ENCODE measurements around the gene CDCA4.

CDCA4 gene

DNA sequence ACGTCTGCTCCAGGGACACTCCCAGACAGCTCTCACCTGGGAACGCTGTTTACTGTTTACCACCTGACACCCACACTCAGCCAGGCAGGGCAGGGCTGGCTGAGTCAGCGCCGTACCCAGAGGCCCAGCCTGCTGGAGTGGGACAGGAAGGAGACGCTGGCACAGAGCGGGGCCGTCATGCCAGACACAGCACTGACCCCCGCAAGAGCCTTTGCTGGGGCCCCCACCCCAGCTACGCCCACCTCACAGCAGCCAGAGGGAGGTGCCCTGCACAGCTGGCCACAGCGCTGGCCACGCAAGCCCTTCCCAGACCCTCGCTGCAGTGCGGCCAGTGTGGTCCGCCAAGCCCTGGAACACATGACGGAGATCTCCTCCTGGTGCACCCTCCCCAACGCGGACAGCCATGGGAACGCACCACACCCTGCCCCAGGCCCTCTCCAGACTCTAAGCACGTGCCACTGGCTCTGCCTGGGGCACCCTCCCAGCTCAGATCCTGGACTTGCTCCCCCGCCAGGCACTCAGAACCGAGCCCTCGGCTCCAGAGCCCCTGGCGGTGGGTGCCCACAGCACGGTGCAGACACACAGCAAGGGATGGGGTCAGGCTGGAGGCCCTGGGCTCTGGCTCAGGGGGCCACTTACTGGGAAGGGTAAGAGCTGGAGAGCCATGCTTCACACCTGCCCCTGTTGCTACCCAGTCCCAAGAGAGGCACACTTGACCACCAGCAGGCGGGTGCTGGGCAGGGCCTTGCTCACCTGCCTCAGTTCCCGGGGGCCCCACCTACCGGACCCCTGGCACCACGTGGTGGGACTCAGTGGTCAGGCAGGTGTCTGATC is 48.4 kb downstream of the CDCA4 start:
- DNase-seq: peak; percentile 28

DNA sequence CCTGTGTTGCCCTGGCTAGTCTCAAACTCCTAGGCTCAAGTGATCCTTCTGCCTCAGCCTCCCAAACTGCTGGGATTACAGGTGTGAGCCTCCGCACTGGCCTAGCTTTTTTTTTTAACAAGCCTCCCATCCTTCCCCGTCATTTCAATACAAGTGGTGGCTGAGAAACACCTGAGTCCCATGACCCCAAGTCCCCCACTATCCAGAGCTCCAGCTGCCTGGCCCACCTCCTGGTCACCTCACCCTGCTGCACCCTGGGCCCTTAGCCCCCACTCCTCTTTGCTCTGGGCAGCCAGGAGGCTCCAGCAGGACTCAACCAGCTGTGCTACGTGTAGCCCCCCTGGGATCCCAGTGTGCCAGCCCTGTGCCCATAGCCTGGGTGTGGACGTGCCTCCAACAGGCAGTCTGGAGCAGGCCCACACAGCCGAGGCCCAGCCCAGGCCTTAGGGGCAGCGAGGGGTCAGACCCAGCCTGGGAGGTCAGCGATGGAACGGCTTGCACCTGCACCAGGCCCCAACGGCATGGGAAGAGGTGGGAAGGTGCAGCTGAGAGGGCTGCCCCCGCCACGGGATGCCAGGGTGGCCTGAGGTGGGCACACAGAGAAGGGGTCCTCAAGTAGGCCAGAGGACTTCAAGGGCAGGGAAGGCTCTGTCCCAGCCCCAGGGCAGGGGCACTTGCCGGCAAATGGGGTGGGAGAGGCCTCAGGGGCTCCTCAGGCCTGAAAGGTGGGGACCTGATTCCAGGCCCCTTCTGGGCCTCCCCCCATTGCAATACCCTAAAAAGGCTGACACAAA is 49.2 kb downstream of the CDCA4 start:
- no peak for DNase-seq

DNA sequence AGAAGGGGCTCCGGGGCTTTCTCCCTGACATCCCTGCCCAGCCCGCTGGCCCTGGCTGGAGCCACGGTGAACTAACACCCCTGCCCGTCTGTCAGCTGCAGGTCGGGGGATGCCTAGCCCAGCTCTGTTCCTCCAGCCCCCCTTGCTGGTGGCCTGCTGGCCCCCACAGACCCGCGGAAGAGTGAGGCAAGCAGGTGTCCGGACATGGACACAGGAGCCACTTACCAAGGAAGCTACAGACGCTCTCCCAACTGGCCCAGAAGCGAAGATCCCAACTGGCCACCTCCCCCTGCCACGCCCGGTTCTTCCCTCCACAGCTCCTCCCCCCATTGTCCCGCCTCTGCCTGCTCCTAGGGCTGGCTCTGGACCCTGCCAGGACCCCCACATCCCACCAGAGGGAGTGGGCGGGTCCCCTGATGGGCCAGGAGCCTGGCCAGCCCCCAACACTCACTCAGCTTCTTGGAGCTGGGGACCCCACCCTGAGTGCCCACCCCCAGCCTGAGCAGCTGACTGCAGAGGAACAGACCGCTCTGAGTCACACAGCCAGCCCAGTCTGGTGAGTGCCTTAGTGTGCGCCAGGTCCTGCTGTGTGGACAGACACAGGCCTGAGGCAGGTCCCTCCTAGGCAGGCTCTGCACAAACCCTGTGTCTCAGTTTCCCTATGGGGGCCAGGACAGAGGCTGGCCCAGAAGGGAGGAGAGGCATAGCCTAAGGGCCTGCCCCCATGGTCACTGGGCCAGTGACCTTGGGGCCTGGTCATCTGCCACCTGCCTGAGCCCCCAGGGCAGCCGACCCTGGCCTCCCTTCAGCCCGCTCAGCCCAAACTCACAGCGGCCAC is 50.4 kb downstream of the CDCA4 start:
- DNase-seq: no peak

DNA sequence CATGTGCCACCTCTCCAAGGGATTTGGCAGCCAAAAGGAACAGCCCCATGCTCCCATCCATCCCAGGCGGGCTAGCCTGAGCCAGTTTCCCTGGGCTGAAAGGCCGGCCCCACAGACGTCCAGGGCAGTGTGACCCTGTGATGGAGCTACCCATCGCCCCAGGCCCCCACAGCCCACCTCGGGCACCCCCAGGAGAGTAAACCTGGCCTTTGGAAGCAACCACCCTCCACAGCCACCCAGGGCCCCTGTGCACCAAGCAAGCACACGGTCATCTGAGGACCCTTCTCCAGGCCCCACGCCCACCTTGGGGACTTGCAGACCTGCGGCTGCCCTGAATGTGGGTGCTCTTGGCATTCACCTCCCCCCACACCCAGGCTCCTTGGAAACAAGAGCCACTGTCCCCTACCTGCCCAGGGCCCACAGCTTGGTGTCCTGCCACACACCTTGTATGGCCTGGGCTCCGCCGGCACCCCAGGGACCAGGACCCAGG is 51.1 kb downstream of the CDCA4 start:
- no peak for DNase-seq

DNA sequence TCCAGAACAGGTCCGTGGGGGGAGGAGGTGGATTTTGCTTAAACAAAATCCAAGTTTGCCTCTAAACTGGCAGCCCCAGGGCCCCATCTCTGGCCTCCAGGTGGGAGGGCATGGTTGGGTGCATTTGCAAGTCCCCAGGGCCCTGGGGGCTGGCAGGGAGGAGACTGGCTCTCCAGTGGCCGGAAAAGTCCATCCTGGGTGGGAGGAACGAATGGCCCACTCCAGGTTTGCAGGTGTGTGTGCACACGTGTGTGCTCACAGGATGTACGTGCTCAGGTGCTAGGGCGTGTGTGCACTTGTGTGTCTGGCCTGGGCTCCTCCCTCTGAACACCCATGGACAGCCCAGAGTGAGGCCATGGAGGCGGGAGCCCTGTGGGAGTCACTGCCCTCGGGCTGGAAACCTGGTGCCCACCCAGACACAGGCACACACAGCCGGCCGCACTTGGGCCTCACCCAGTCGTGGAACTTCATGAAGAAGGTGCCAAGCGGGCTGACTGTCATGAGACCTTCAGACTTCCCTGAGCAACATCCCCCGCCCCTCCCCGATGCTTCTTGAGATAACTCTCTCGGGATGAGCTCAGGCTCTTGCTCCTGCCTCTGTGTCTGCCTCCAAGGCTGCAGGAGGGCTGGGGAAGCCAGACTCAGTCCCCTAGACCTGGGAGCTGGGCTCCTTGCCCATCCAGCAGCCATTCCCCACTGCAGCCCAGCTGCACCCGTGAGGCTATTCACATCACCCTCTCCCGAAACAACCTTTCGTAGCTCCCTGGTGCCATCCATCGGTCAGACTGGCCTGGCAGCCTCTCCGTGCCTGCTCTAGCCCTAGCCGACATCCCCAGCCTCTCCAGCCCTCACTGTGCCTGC is 52.1 kb downstream of the CDCA4 start:
- no peak for DNase-seq

DNA sequence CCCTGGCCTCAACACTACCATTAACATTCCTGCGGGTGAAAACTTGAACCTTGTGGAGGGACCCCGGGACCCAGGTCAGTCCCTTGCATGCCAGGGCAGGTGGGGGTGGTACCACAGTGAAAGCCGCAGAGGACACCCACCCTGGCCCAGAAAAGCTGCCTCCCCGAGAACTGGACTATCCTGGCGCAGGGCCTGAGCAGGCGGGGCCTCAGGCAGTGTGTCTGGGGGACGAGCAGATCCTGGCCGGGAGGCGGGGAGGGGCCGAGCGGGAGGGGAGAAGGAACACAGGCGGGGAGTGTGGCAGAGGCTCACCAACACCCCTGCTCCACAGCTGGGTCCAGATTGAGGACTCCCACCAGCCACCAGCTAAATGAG is 52.7 kb downstream of the CDCA4 start:
- DNase-seq: no peak

DNA sequence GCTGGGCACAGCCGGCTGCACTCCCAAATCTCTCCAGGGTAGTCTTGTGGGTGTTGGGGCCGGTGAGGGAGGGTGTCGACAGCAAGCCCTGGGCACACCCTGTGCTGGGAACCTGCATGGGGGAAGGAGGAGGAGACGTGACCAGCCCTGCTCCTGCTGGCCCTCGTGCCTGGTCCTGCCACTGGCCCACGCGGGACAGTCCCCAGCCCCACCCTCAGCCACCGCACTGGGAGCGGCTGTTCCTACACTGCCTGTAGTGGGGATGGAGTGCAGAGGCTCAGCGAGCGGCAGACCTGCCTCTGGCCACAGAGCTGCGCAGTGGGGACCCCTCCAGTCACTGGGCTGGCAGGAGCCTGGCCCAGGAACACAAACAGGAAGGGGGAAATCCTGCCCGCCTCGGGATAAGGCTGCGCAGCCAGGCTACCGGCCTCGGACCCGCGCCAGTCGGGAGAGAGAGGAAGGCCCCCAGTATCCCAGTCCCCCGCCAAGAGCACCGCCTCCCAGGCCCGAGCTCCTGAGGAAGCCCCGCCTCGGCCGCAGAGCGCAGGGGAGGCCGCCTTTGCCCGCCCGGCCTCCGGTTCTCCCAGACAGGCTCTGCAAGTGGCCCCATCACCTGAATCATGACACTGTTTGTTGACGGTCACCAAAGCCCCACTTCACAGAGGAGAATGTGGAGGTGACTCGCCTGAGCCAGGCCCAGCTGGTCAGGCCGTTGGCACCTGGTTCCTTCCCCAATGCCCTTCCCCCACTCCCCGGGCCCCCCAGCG is 53.3 kb downstream of the CDCA4 start:
- DNase-seq: peak; percentile 48

DNA sequence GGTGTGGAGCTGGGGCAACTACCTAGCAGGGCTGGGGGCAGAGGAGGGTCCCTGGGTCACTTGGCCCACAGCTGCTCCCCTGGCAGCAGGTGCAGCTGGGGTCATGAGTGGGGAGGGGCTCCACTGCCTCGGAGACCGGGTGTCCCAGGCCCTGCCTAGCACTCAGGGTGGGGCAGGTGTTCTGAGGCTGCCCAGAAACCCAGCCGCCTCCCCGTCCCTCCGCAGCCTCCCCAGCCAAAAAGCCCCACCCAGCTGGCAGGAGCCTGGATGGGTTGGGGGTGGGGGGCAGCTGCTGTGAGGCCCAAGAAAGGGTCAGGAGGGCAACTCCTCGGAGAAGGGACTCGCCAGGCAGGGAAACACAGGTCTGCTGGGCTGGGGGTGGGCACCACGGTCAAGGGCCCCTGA is 53.9 kb downstream of the CDCA4 start:
- DNase-seq: no peak

DNA sequence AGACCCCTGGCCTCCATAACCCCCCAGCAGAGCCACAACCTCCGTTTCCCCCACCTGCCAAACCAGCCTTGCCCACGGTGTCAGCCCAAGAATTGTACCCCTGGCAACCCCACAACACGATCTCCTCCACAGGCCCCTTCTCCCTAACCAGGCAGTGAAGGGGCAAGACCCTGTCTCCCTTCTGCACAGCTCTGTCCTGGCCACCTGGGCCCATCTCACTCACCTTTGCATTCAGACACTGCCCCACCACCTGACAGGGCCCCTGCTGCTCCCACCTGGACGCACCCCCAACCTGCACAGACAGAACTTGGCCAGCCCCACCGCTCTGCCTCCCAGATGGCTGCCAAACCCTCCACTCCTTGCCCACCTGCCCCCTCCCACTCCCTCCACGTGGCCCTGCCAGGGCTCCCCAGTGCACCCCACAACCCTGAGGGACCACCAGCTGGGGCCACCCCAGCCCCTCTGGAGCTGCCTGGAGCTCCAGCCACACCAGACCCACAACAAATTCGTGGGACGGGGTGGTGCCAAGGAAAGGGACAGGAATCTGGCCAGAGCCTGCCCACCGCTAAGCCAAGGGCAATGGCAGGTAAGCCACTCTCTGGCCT is 54.5 kb downstream of the CDCA4 start:
- DNase-seq: no peak

DNA sequence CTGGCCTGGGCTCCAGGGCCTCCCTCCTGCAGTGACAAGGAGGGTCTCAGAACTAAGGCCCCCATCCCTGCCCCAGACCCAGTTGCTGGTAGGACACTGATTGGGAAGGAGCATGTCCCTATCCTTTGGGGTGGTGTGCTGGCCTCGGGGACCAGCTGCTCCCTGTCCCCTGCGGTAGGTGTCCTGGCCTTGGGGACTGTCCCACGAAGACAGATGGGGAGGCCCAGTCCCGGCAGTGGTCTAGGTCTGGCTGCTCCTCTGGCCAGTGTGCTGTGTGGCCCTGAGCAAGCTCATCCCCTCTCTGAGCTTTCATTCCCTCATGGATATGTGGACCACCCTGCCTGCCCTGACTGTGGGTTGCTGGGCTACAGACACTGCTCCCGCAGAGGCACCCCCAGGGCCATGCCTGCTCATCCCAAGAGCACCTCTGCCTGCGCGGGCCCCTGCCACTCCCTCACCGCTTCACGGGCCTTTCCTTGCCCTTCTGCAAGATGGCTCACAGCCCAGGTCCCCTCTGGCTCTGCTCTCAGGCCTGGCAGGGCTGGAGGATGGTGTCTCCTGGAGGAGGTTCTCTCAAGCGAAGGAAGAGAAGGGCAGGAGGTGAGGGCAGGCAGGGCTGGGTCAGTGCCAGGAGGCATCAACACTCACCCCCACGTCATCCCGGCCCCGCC is 55.2 kb downstream of the CDCA4 start:
- DNase-seq: no peak

DNA sequence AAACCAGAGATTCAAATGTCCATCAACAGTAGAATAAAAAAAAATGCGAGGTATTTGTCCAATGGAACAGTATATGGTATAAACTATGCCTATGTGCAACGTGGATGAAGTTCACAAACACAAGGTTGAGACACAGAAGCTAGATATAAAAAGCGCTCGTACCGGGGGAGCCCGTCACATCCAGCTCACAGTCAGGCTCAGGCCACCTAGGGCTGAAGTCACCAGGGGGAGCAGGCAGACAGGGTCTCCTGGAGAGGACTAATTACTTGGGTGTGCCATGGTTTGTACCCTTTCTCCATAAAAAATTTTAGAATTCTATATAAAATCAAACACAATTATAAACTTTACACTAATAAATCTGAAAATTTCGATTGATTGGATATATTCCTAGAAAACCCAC is 56.3 kb downstream of the CDCA4 start:
- DNase-seq: no peak

Data from NCI-H146 (cell line).